GM19467 (cell line): Measurements from ENCODE around the gene UBE2Q1.

Experiments
- ATAC-seq: cut with Tn5 transposase; IDR thresholded peaks from one replicate; pipeline ENCODE4 v1.9.1; 2021; ENCODE audit warnings: mild to moderate bottlenecking, moderate library complexity; ENCODE audit not compliant: unreplicated experiment

Gene UBE2Q1

DNA sequence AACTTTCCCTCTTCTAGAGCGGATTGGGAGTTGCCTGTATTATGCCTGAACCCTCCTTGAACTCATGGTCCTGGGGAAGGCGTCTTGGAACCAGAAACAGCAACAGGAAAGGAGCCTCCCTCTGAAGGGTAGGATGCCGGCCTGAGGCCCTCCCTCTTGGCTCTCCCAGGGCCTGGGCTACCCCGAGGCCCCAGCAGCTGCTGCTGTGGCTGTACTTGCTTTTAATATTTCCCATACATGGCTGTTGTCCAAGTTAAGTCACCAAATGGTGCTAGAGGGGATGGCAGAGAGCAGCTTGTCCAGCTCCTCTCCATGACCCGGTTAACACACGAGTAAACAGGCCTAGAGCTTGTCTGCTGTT lies 19.6 kb upstream of the UBE2Q1 start:
- no peak for ATAC-seq

- ATAC-seq, result no peak
These were observed 19.0 kb upstream of the UBE2Q1 start for GRCh38 chr1:154577346-154578057.

DNA sequence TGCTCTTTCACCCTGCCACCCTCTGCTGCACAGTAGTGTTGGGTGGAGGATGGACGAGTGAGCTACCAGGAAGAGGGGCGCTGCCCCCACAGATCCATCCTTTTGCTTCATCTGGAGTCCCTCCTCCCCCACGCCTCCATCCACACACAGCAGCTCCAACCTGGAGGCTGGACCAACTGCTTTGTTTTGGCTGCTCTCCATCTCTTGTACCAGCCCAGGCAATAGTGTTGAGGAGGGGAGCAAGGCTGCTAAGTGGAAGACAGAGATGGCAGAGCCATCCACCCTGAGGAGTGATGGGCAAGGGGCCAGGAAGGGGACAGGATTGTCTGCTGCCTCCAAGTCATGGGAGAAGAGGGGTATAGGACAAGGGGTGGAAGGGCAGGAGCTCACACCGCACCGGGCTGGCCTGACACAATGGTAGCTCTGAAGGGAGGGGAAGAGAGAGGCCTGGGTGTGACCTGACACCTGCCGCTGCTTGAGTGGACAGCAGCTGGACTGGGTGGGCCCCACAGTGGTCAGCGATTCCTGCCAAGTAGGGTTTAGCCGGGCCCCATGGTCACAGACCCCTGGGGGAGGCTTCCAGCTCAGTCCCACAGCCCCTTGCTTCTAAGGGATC lies 17.6 kb upstream of the UBE2Q1 start:
- ATAC-seq, result no peak

DNA sequence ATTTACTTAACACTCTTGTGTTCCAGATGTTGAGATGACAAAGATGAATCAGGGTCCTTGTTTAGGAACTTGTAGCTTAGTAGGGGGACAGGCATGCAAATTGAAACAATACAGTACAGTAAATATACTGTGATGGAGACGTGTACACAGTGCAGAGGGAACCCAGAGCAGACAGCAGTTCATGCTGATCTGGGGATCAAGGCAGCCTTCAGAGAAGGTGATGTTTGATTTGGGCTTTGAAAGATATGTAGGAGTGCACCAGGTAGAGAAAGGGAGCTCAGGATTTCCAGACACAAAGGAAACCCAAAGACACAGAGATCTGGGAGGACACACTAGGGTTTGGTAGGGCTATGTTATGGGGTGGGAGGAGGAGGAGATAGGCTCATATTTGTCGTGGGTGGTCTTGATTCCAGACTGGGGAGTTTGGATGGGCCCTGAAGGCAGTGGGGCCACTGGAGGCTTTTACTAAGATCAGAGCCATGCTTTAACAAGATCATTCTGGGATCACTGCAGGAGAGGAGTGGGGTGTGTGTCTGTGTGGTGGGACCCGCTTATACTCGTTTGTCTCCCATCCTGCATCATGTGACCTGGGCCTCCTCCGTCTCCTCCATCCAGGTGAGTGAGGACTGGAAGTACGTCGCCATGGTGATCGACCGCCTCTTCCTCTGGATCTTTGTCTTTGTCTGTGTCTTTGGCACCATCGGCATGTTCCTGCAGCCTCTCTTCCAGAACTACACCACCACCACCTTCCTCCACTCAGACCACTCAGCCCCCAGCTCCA lies 16.9 kb upstream of the UBE2Q1 start:
- no peak for ATAC-seq

DNA sequence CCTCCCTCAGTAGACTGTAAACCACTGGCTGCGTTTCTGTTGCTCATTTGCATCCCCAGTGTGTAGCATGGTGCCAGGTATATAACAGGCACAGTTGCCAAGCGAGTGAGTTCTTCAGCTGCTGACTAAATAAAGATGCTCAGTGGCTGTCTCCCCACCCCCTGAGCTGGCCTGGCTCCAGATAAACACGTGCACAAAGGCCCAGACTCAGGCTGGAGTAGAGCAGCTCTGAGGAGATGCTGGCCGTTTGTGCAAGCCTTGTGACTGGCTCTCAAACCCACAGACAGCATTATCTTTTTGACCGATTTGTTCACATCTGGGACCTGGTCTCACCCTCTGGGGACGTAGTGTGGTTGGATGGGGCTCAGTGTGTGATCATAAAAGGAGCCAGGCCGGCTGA lies 16.3 kb upstream of the UBE2Q1 start:
- ATAC-seq, result no peak

DNA sequence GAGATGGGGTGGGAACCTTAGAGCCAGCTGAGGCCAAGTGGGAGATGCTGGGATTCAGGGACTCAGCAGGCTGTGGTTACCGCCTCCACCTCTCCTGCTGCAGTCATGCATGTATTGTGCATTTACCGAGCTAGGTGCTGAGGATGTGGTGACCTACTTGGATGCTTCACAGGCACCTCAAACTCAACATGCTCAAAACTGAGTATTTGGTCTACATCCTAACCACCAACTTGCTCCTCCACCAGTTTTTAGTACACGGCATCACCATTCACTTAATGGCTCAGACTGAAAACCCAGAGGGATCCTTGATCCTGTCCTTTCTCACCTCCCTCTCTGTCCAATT lies 14.7 kb upstream of the UBE2Q1 start:
- ATAC-seq, result no peak

DNA sequence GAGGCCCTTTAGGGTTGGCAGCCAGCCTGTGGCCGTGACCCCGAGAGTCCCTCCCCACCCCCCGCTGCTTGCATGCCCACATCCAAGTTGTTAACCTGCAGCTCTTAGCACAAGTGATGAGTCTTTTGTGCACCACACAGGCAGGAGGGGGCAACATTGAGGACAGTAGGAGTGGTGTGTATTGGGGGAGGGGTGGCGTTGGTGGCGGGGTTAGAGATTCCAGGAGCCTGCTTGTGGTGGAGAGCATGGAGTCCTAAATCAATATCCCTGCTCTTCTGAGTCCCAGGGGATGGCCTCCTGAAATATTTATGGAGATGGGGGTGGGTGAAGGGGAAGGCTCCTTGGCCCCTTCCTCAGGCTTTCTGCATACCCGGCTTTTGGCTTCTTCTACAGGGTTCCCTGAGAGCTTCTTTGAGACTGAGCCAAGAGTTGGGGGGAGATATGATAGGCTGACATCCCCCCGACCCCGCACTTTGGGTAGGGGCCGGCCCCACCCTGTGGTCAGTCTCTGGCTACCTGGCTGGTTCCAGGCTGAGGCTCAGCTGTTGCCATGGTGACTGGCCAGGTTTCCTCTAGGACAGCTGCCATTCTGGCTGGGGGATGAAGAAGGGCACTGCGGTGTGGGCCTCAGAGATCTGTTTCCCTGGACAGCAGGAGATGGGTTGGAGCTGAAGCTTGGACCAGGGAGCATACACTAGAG lies 14.2 kb upstream of the UBE2Q1 start:
- no peak for ATAC-seq

- no peak for ATAC-seq
These were observed 13.5 kb upstream of the UBE2Q1 start for GRCh38 chr1:154571964-154572288.

DNA sequence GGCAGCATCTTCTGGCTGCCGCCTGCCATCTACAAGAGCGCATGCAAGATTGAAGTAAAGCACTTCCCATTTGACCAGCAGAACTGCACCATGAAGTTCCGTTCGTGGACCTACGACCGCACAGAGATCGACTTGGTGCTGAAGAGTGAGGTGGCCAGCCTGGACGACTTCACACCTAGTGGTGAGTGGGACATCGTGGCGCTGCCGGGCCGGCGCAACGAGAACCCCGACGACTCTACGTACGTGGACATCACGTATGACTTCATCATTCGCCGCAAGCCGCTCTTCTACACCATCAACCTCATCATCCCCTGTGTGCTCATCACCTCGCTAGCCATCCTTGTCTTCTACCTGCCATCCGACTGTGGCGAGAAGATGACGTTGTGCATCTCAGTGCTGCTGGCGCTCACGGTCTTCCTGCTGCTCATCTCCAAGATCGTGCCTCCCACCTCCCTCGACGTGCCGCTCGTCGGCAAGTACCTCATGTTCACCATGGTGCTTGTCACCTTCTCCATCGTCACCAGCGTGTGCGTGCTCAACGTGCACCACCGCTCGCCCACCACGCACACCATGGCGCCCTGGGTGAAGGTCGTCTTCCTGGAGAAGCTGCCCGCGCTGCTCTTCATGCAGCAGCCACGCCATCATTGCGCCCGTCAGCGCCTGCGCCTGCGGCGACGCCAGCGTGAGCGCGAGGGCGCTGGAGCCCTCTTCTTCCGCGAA lies 12.9 kb upstream of the UBE2Q1 start:
- ATAC-seq, result no peak

DNA sequence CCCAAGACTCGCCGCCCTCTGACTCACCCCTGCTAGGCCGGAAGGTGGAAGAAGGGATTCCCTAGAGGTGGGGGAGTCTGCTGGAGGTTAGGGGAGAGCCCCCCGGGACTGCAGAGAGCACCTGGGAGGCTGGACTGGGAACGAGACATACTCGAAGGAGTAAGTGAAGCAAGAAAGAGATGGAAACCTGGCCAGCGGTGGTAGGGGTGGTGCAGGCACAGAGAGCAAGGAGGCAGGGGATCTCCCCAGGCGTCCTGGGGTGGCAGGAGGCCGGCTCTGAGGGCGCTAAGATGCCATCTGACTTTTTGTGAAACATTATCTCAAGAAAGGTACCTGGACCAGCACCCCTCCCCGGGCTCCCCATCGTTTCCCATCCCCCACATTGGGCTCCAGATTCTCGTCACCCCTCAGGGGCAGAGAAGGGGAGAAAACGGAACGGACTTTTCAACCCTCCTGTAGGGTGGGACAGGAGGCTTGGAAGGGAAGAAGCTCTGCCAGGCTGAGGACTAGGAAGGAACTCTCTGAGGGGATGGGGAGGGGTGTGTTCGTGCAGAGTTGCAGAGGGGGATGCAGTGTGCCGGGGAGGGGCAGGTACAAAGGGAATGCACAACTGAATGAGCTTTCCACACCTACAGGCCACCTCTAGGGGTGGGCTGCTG lies 9.8 kb upstream of the UBE2Q1 start:
- no peak for ATAC-seq

- no peak for ATAC-seq
These were observed 9.1 kb upstream of the UBE2Q1 start, which contains the start of gene CHRNB2 for GRCh38 chr1:154567386-154568156. Gene CHRNB2, plus strand, starts transcription at chr1:154567778. Its CDS starts 267 bp downstream, at chr1:154568045.

- ATAC-seq, result no peak
These were observed 7.4 kb upstream of the UBE2Q1 start for GRCh38 chr1:154565876-154566275.

DNA sequence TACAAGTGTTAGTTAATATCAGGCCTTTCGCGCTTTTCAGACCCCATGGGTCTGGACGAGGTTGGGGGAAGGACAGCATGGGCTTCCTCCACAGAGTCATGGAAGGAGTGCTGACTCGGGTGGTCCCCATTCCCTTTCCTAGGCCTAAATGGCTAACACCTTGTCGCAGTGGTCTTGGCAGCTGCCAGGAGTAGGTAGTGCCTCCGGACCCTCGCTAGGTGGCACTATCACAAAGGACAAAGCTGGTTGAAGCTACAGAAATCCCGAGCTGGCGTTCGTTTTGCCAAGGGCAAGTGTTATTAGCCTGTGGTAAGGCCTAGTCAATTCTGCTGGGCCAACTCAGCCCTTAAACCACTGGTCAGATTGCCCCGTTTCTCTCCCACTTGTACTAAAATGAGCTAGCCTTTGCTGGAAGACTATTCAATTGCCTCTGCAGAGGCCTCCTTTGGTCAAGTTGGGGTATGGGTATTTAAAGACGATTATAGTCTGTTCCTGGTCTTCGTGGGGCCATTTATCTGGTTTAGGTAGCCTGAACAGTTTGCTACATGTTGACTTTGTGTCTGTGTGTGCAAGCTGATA lies 1.1 kb upstream of the UBE2Q1 start:
- ATAC-seq, result peak; percentile 40

DNA sequence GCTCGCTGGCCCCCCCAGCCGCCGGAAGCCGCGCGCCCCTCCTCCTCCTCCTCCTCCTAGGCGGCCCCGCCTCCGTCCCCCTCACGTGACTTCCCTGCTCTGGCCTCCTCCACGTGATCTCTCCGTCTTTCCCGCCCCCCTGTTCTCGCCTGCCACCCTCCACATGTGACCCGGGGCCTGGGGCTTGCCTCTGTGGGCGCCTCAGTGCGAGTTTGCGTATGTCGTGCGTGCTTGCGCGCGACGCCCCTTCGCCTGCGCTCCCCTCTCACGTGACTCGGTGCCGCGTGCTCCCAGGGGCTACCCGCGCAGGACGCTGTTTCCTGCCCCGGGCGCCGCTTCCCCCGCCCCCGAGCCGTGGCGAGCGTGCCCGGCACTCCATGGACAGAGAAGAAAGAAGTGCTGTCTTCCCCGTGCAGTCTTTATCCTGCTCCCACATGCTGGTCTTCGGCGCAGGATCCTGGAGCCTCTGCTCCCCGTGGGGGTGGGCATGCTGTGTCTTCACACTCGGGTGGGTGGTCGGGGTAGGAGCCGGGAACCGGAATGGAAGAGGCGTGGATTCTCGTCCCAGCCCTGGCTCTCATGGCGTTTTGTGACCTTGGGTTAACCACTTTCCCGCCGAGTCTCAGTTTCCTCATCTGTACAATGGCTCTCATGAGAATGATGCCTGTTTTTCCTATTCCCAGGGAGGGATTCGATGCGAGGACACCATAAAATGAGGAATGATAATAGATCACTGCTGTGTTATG lies 431 bp upstream of the UBE2Q1 start:
- peak; percentile 78 for ATAC-seq

GRCh38 chr1:154557248-154557938 lies 1.1 kb downstream of the UBE2Q1 start:
- no peak for ATAC-seq

GRCh38 chr1:154556422-154556821 lies 2.0 kb downstream of the UBE2Q1 start:
- no peak for ATAC-seq

DNA sequence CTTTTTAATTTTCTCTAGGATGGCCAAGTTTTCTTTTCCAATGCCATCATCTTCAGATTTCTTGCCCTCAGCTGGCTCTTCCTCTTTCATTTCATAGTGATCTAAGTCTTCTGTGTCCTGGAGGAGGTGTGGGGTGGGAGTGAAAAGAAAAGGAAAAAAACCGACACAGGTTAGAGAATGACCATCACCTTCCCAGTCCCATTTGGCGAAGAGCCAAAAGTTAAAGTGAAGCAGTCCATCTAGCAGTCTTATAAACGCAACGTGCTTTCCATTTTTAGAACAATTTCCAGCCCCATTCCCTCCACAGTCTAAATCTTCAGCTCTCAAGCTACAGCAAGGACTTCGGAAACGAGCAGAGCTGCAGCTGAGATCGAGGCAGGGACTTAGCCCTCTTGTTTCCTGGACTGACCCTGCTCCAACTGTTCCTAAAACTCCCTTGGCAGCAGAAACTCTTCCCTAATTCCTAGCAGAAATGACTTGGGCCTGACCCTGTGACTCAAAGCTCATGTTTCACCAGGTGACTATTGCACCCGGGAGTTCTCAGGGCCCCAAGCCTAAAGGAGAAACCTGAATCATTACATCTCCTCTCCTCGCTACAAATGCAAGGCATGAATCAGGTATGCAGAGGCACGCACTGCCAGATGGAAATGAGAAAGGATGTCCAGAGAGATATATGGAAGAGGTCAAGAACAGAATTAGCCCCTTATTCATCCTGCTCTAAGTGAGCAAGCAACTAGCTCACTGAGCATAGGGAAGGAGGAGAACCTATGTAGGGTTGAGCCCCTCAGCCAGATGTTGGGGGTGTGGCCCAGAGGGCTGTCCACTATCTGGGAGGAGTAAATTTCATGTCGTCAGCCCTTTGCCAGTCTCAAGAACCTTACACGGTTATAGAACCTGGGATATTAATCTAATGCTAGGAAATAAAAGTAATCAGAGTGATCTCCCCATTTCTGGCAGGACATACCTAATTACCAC lies 5.1 kb downstream of the UBE2Q1 start:
- no peak for ATAC-seq
